Colonic mucosa (tissue), 4 donors: ENCODE data around the gene ALDH1A1. TPM values are rescaled to one million over a fixed set of nuclear protein-coding genes. Genes with fewer than 3 reads are reported as not detected.

Experiments
- DNase-seq: peaks from one replicate; pipeline ENCODE4 v3.0.0-alpha.2; 2020
- H3K27ac ChIP-seq: fragments of 200-600 bp; one replicate; pipeline ENCODE4 v1.8.0; 2021
- H3K27me3 ChIP-seq: fragments of 200-600 bp; one replicate; pipeline ENCODE4 v1.8.0; 2021
- H3K36me3 ChIP-seq: fragments of 200-600 bp; one replicate; pipeline ENCODE4 v1.8.0; 2021
- H3K4me1 ChIP-seq: fragments of 200-600 bp; one replicate; pipeline ENCODE4 v1.8.0; 2021; ENCODE audit warnings: mild to moderate bottlenecking
- H3K4me3 ChIP-seq: fragments of 200-600 bp; one replicate; pipeline ENCODE4 v1.8.0; 2021
- H3K9ac ChIP-seq, 2 donors: one replicate each; pipeline ENCODE4 v1.7.0; 2013; ENCODE audit warnings: control low read depth in 2 of 2, low read depth in 2 of 2, low read length in 2 of 2
- H3K9me3 ChIP-seq: fragments of 200-600 bp; one replicate; pipeline ENCODE4 v1.8.0; 2021
- intact Hi-C: fragments of 100-400 bp; cut with DNase I; formaldehyde crosslinking; loops from one replicate; pipeline ENCODE4 v1.14.1; 2022
- total RNA-seq, 2 donors: library from RNA; stranded (reverse); fragmentation: NEBNext Ultra II Directional in 1 of 2; extraction: Animal tissue kit (Norgen Biotek cat#: 25700) in 1 of 2; gene quantifications; one replicate each; pipeline ENCODE4 v1.2.1, GENCODE V29; 2021
- TF ChIP-seq, protein P1 (sequence below): fragments of 200-600 bp; IDR thresholded peaks from one replicate; pipeline ENCODE4 v1.8.0; 2022; ENCODE audit warnings: antibody characterized with exemption, mild to moderate bottlenecking
- donor health status: healthy.
- donor health status: DM: no; HTN: no; CAD: no.
- donor health status: DM: no; HTN: no; CAD: no.

Gene ALDH1A1
- total RNA-seq, 2 donors from 2014 or later: 61.3 to 102 TPM

DNA sequence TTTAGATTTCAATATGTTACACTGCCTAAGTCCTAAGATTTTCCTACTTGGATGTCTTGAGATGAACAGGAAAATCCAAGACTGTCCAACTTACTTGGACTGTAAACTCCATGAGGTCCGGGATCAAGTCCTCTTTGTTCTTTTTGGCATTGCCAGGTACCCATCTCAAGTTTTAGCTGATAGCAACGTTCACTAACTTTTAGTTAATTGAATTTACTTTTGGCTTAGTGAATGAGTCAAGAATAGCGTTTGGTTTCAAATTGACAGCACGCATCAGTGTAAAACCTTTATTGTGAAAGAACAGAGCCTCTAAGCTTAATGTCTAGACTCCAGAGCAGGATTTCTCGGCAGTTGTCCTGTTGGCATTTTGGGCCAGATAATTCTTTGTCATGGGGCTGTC, 37.2 kb downstream of the ALDH1A1 start:
- Histone ChIP-seq H3K9me3 (no peaks in the 10 kb centered on the region), H3K4me1 (no peaks in the 10 kb centered on the region), H3K27ac (no peak overlapping the region), H3K4me3 (no peak overlapping the region), H3K9ac (no peak overlapping the region), H3K36me3 (no peaks in the 10 kb centered on the region), H3K27me3 (no peaks in the 10 kb centered on the region)
- intact Hi-C loops: no loop called here
- TF ChIP-seq, protein P1, sequence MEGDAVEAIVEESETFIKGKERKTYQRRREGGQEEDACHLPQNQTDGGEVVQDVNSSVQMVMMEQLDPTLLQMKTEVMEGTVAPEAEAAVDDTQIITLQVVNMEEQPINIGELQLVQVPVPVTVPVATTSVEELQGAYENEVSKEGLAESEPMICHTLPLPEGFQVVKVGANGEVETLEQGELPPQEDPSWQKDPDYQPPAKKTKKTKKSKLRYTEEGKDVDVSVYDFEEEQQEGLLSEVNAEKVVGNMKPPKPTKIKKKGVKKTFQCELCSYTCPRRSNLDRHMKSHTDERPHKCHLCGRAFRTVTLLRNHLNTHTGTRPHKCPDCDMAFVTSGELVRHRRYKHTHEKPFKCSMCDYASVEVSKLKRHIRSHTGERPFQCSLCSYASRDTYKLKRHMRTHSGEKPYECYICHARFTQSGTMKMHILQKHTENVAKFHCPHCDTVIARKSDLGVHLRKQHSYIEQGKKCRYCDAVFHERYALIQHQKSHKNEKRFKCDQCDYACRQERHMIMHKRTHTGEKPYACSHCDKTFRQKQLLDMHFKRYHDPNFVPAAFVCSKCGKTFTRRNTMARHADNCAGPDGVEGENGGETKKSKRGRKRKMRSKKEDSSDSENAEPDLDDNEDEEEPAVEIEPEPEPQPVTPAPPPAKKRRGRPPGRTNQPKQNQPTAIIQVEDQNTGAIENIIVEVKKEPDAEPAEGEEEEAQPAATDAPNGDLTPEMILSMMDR: no peak
- no peak for DNase-seq

DNA sequence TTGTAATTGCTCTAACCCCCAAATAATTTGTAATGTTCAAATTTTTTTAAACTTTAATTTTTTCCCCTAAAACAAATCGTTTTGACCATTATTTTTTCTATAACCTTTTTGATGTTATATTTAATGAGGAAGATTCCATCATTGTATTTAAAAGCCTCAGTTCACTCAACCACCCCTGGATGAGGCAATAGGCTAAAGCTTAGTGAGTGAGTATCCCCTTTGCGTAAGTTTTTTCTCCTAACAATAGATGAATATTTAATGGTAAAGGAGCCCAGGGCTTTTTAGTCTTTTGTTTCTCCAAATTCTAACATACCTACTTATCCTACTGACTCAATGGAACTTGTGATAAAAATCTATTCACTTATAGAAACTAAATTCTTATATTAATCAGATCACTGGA, 38.1 kb downstream of the ALDH1A1 start:
- no peak overlapping the region for H3K27ac ChIP-seq
- H3K4me1 ChIP-seq: no peaks in the 10 kb centered on the region
- intact Hi-C loops: no loop called here
- TF ChIP-seq, protein P1: no peak
- H3K9me3 ChIP-seq: no peaks in the 10 kb centered on the region
- H3K27me3 ChIP-seq: no peaks in the 10 kb centered on the region
- H3K9ac ChIP-seq: no peak overlapping the region
- no peak overlapping the region for H3K4me3 ChIP-seq
- no peak for DNase-seq
- H3K36me3 ChIP-seq: no peaks in the 10 kb centered on the region

DNA sequence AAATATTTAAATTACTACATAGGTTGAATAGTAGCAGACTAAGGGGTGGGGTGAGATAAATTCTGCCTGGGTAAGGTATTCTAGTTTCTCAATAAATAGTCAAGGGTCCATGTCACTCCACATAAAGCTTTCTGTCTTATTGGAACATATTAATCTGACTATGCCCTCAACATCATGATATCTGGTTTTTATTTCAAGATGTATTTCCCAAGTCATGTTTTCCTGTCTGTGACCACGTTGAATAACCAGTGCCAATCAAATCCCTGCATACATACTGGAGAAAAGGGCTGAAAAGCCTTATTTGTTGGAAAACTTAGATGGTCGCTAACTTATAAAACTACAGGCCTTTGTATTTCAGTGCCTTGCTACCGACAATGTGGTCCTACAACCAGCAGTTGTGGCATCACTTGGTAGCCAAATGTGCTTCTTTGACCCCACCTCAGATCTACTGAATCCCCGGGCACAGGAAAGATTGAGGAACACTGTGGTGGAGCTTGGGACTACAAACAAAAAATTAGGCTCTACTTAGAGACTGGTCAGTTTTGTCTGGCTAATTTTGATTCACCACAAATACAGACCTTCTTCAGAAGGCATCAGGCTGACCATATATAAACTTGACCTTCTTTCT, 39.4 kb downstream of the ALDH1A1 start:
- TF ChIP-seq, protein P1: no peak
- Histone ChIP-seq H3K36me3 (no peaks in the 10 kb centered on the region), H3K4me3 (no peak overlapping the region), H3K4me1 (no peaks in the 10 kb centered on the region), H3K9ac (no peak overlapping the region), H3K27me3 (no peaks in the 10 kb centered on the region), H3K9me3 (no peaks in the 10 kb centered on the region), H3K27ac (no peak overlapping the region)
- intact Hi-C loops: no loop called here
- no peak for DNase-seq

DNA sequence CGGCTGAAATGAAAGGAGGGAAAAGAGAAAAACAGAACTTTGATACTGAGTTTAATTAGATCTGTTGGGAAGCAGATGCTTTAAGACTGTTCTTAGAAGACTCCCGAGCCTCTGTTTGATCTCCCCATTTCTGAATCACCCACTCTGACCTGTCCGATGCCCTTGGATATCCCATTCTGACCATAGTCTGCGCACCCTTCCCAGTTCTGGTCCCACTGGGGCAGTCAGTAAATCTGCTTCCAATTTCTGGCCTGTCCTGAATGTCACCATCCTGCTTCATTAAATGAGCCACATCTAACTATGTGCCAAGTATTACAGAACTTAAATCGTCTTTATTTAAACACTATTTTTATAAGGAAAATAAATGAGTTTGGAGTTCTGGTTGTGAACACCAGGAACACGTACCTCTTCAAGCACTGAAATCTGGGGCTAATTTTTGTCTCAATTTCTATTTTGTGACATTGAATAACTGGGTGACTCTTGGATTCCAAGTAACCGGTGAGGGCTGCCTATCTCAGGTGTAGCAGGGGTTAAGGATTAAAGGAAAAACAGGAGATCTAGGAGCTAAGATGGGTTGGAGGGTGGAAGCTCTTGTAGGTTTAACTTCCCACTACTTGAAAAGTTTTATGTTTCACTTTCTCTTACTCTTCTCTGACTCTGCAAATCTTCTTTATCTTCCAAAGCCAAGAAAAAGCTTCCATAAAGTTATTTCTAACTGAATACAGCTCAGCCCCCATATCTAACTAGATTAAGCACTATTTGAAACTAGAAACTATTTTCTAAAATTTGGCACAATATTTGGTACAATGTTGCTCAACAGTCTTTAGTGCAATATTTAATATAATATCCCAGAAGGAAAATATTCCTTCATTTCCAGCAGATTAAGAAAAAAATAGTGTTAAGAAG, 40.1 kb downstream of the ALDH1A1 start:
- no peak overlapping the region for H3K4me3 ChIP-seq
- TF ChIP-seq, protein P1: no peak
- no peaks in the 10 kb centered on the region for H3K36me3 ChIP-seq
- H3K27ac ChIP-seq: no peak overlapping the region
- no peaks in the 10 kb centered on the region for H3K9me3 ChIP-seq
- DNase-seq: no peak
- H3K4me1 ChIP-seq: no peaks in the 10 kb centered on the region
- H3K9ac ChIP-seq: no peak overlapping the region
- intact Hi-C loops: no loop called here
- no peaks in the 10 kb centered on the region for H3K27me3 ChIP-seq

DNA sequence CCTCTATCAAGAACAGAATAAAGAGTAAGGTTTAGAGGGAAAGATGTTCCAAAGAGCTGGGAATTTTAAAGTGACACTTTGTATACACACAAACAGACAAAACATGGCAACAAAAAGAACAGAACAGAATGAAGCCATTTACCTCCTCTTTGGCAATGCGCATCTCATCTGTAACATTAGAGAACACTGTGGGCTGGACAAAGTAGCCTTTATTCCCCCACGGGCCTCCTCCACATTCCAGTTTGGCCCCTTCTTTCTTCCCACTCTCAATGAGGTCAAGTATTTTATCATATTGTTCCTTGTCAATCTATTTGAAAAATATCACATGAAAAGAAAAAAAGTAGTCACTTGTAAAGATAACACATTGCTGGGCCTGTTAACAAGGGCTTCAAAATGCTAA, 41.0 kb downstream of the ALDH1A1 start:
- H3K27ac ChIP-seq: no peak overlapping the region
- intact Hi-C loops: no loop called here

More for the DNA sequence above, 41.0 kb downstream of the ALDH1A1 start:
- Histone ChIP-seq H3K9me3 (no peaks in the 10 kb centered on the region), H3K9ac (no peak overlapping the region), H3K36me3 (no peaks in the 10 kb centered on the region), H3K4me3 (no peak overlapping the region), H3K4me1 (no peaks in the 10 kb centered on the region), H3K27me3 (no peaks in the 10 kb centered on the region)
- TF ChIP-seq, protein P1: no peak
- no peak for DNase-seq
